Trophoblast cell (in vitro differentiated cells and primary cell): ENCODE results near the gene VRK3.

ENCODE experiments used
- DNase-seq, 2 donors: peaks; one replicate each; pipeline ENCODE4 v3.0.0-alpha.2; 2016
- H2AFZ ChIP-seq: 2 replicates; pipeline ENCODE4 v1.6.1; 2013; ENCODE audit warnings: low read length, moderate library complexity, mild to moderate bottlenecking; ENCODE audit not compliant: insufficient read depth, poor library complexity
- H2AK5ac ChIP-seq: 2 replicates; pipeline ENCODE4 v1.6.1; 2013; ENCODE audit warnings: mild to moderate bottlenecking, low read length
- H2BK120ac ChIP-seq: 2 replicates; pipeline ENCODE4 v1.6.1; 2013; ENCODE audit warnings: low read length, mild to moderate bottlenecking, moderate library complexity; ENCODE audit not compliant: insufficient read depth, poor library complexity
- H2BK12ac ChIP-seq: 2 replicates; pipeline ENCODE4 v1.6.1; 2013; ENCODE audit warnings: mild to moderate bottlenecking, low read length, moderate library complexity
- H2BK5ac ChIP-seq: 2 replicates; pipeline ENCODE4 v1.6.1; 2013; ENCODE audit warnings: low read length, low read depth, moderate library complexity, mild to moderate bottlenecking; ENCODE audit not compliant: poor library complexity
- H3K14ac ChIP-seq: 2 replicates; pipeline ENCODE4 v1.6.1; 2013; ENCODE audit warnings: mild to moderate bottlenecking, low read length
- H3K18ac ChIP-seq: 2 replicates; pipeline ENCODE4 v1.6.1; 2013; ENCODE audit warnings: mild to moderate bottlenecking, low read length
- H3K23ac ChIP-seq: 2 replicates; pipeline ENCODE4 v1.6.1; 2013; ENCODE audit warnings: low read length
- H3K27ac ChIP-seq: 2 replicates; pipeline ENCODE4 v1.5.1; 2013; ENCODE audit warnings: low read depth, mild to moderate bottlenecking, inconsistent platforms, low read length, moderate library complexity
- H3K27me3 ChIP-seq: 2 replicates; pipeline ENCODE4 v1.6.1; 2013; ENCODE audit warnings: inconsistent platforms, mild to moderate bottlenecking, low read length, moderate library complexity; ENCODE audit not compliant: insufficient read depth
- H3K36me3 ChIP-seq, 2 experiments: 1 replicate in 1 of 2; 2 replicates in 1 of 2; pipeline ENCODE4 v1.6.1; 2013; ENCODE audit warnings: low read length in 2 of 2, mild to moderate bottlenecking in 2 of 2, moderate library complexity in 1 of 2; ENCODE audit not compliant: insufficient read depth in 2 of 2, control insufficient read depth in 1 of 2
- H3K4ac ChIP-seq: 2 replicates; pipeline ENCODE4 v1.6.1; 2013; ENCODE audit warnings: low read depth, mild to moderate bottlenecking, low read length, moderate library complexity
- H3K4me1 ChIP-seq, 2 experiments: 1 replicate in 1 of 2; 2 replicates in 1 of 2; pipeline ENCODE4 v1.6.1; 2013; ENCODE audit warnings: low read length in 2 of 2, mild to moderate bottlenecking in 2 of 2, moderate library complexity in 1 of 2; ENCODE audit not compliant: insufficient read depth in 2 of 2, control insufficient read depth in 1 of 2
- H3K4me2 ChIP-seq: 2 replicates; pipeline ENCODE4 v1.6.1; 2013; ENCODE audit warnings: inconsistent platforms, mild to moderate bottlenecking, low read length, moderate library complexity
- H3K4me3 ChIP-seq: 2 replicates; pipeline ENCODE4 v1.5.1; 2013; ENCODE audit warnings: mild to moderate bottlenecking, low read depth, low read length, inconsistent platforms
- H3K79me1 ChIP-seq: one replicate; pipeline ENCODE4 v1.6.1; 2013; ENCODE audit warnings: low read length
- H3K79me2 ChIP-seq: 2 replicates; pipeline ENCODE4 v1.6.1; 2013; ENCODE audit warnings: low read length, mild to moderate bottlenecking; ENCODE audit not compliant: control insufficient read depth, insufficient read depth, poor library complexity
- H3K9ac ChIP-seq: 2 replicates; pipeline ENCODE4 v1.6.1; 2013; ENCODE audit warnings: mild to moderate bottlenecking, low read length
- H3K9me3 ChIP-seq: 2 replicates; pipeline ENCODE4 v1.6.1; 2013; ENCODE audit warnings: low read depth, mild to moderate bottlenecking, control low read depth, inconsistent platforms, low read length; ENCODE audit not compliant: insufficient read depth
- H4K12ac ChIP-seq: 2 replicates; pipeline ENCODE4 v1.6.1; 2013; ENCODE audit warnings: low read depth, mild to moderate bottlenecking, low read length, moderate library complexity
- H4K8ac ChIP-seq: 2 replicates; pipeline ENCODE4 v1.6.1; 2013; ENCODE audit warnings: low read depth, mild to moderate bottlenecking, low read length, moderate library complexity
- H4K91ac ChIP-seq: one replicate; pipeline ENCODE4 v1.6.1; 2013; ENCODE audit warnings: low read depth, mild to moderate bottlenecking, low read length, moderate library complexity
- WGBS: extraction: QIAGEN DNeasy Blood & Tissue Kit; methylation state at CpG from one replicate; pipeline ENCODE4 v1.1.7; 2013; ENCODE audit warnings: missing lambda C conversion rate; ENCODE audit not compliant: insufficient read length, insufficient coverage; ENCODE audit errors: extremely low coverage; 5-methylcytosine and 5-hydroxymethylcytosine counted together

Gene VRK3

GRCh38 chr19:49954933-49955332, 70.2 kb downstream of the VRK3 start:
- Histone ChIP-seq H3K4me2 (no peak overlapping the region), H4K91ac (no peak overlapping the region), H3K23ac (no peak overlapping the region), H3K79me2 (no peaks in the 10 kb centered on the region), H3K36me3 (no peaks in the 10 kb centered on the region), H2AFZ (no peak overlapping the region), H3K9me3 (no peaks in the 10 kb centered on the region), H3K9ac (no peak overlapping the region), H4K12ac (no peak overlapping the region), H2AK5ac (no peak overlapping the region), H4K8ac (no peak overlapping the region), H2BK120ac (no peak overlapping the region), H2BK5ac (no peak overlapping the region), H3K4ac (no peak overlapping the region), H2BK12ac (no peak overlapping the region), H3K27me3 (no peaks in the 10 kb centered on the region), H3K27ac (no peak overlapping the region), H3K14ac (no peak overlapping the region), H3K79me1 (no peaks in the 10 kb centered on the region), H3K18ac (no peak overlapping the region), H3K4me1 (no peaks in the 10 kb centered on the region), H3K4me3 (no peak overlapping the region)
- no peak for DNase-seq
- WGBS = no CpG with 5 or more reads among the region's 11 CpGs

DNA sequence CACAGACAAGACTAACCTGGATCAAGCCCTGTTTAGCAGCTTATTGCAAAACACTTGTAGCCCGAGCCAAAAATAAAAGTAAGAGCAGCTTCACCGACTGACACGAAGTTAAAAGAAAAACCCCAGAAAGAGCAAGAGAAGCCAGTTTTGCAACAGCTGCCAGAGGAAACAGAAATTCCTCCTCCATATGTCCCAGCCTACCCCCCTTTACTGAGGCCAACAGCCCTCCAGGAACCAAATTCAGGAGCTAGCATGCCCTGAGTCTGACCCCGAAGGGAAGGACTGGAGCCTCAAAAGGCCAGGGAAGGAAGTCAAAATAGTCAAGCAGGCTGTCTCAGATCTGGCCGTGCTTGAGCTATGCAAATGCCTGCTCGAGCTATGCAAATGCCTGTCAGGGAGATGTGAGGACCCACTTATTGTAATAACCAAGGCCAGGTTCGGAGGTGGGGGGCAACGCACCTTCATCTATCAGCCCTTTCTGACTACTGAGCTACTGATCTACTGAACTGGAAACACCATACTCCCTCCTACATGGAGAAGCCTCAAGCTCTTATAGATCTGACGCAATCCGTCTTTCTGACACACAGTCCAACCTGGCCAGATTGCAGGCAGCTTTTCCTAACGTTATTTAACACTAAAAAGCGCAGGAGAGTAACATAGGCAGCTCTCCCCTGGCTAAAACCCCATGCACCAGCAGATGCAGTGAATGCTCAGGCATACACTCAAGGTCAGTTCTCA, 70.9 kb downstream of the VRK3 start:
- Histone ChIP-seq H2BK12ac (no peak overlapping the region), H3K4ac (no peak overlapping the region), H3K9ac (no peak overlapping the region), H3K14ac (no peak overlapping the region), H4K8ac (no peak overlapping the region), H4K12ac (no peak overlapping the region), H3K4me1 (no peaks in the 10 kb centered on the region), H3K23ac (no peak overlapping the region), H3K9me3 (no peaks in the 10 kb centered on the region), H2AK5ac (no peak overlapping the region), H3K36me3 (no peaks in the 10 kb centered on the region), H3K4me2 (no peak overlapping the region), H3K27me3 (no peaks in the 10 kb centered on the region), H3K79me1 (no peaks in the 10 kb centered on the region), H3K18ac (no peak overlapping the region), H2BK5ac (no peak overlapping the region), H2BK120ac (no peak overlapping the region), H3K27ac (no peak overlapping the region), H2AFZ (no peak overlapping the region), H3K79me2 (no peaks in the 10 kb centered on the region), H3K4me3 (no peak overlapping the region), H4K91ac (no peak overlapping the region)
- no CpG with 5 or more reads among the region's 12 CpGs for WGBS
- DNase-seq = no peak

DNA sequence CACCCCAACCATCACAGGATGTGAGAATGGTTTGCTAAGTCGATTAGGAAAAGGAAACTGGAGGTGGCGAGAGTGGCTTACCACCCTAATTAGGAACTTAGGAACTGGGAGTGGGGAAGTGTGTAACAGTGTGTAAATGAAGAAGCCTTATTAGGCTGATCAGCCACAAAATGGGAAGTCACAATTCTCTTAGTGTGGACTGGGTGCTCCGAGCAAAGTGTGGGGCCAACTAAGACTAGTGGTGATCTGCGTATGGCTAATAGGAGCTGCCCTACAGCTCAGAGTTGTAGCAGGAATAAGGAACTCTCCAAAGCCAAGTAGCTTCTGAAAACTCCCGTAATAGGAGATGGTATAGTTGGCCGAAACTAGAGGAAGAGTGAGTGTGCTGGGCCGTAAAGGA, 71.8 kb downstream of the VRK3 start:
- no peaks in the 10 kb centered on the region for H3K27me3 ChIP-seq
- H3K27ac ChIP-seq = no peak overlapping the region
- H2AK5ac ChIP-seq = no peak overlapping the region
- no peaks in the 10 kb centered on the region for H3K9me3 ChIP-seq
- no peak overlapping the region for H2BK5ac ChIP-seq
- H3K9ac ChIP-seq = no peak overlapping the region
- DNase-seq = no peak
- no peak overlapping the region for H3K4ac ChIP-seq
- H3K4me1 ChIP-seq = no peaks in the 10 kb centered on the region
- no peak overlapping the region for H3K4me2 ChIP-seq
- H4K8ac ChIP-seq = no peak overlapping the region
- H4K12ac ChIP-seq = no peak overlapping the region
- no peak overlapping the region for H3K18ac ChIP-seq
- H2BK120ac ChIP-seq = no peak overlapping the region
- H2BK12ac ChIP-seq = no peak overlapping the region
- H3K14ac ChIP-seq = no peak overlapping the region
- H2AFZ ChIP-seq = no peak overlapping the region
- no peaks in the 10 kb centered on the region for H3K79me1 ChIP-seq
- H3K23ac ChIP-seq = no peak overlapping the region
- H3K4me3 ChIP-seq = no peak overlapping the region
- WGBS = no CpG with 5 or more reads among the region's 7 CpGs
- H3K36me3 ChIP-seq = no peaks in the 10 kb centered on the region
- no peak overlapping the region for H4K91ac ChIP-seq
- no peaks in the 10 kb centered on the region for H3K79me2 ChIP-seq

DNA sequence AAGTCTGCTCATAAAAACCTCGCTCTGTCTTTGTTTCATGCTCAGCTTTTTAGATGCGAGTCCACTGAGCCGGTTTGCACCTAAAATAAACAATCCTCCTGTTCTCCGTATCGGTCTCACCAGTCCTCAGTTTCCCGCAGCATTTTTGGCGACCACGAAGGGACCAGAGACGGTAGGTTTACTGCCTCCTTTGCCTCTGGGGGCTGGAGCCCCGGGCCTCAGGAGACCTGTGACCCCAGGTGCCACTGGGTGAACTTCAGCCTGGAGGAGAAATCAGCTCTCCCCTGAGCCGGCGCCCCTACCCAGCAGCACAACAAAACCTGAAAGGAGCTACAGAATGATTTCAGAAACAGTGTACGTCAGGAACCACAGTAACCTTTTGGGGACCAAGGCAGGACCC, 72.3 kb downstream of the VRK3 start:
- no peak overlapping the region for H3K18ac ChIP-seq
- H2BK12ac ChIP-seq = no peak overlapping the region
- H3K79me2 ChIP-seq = no peaks in the 10 kb centered on the region
- no peaks in the 10 kb centered on the region for H3K27me3 ChIP-seq
- H2AK5ac ChIP-seq = no peak overlapping the region
- H3K14ac ChIP-seq = no peak overlapping the region
- no peak overlapping the region for H3K4ac ChIP-seq
- no peak overlapping the region for H4K8ac ChIP-seq
- H3K27ac ChIP-seq = no peak overlapping the region
- DNase-seq = no peak
- H3K36me3 ChIP-seq = no peaks in the 10 kb centered on the region
- no peaks in the 10 kb centered on the region for H3K4me1 ChIP-seq
- H3K79me1 ChIP-seq = no peaks in the 10 kb centered on the region
- no peaks in the 10 kb centered on the region for H3K9me3 ChIP-seq
- no peak overlapping the region for H2BK120ac ChIP-seq
- no peak overlapping the region for H3K4me3 ChIP-seq
- no peak overlapping the region for H4K12ac ChIP-seq
- no peak overlapping the region for H3K4me2 ChIP-seq
- no peak overlapping the region for H2AFZ ChIP-seq
- H4K91ac ChIP-seq = no peak overlapping the region
- no peak overlapping the region for H3K23ac ChIP-seq
- H3K9ac ChIP-seq = no peak overlapping the region
- WGBS = no CpG with 5 or more reads among the region's 13 CpGs
- no peak overlapping the region for H2BK5ac ChIP-seq
